Esophagus squamous epithelium (tissue), 5 donors: ENCODE results near the gene LMX1B. TPM values are rescaled to one million over a fixed set of nuclear protein-coding genes. Genes with fewer than 3 reads are reported as not detected.

Experiments
- DNase-seq: peaks from one replicate; lab custom pipeline; 2025; lab: John Stamatoyannopoulos, UW
- H3K27ac ChIP-seq, 4 donors: fragments of 200-600 bp; sonication (generic); one replicate each; pipeline ENCODE4 v1.5.1; 2016 to 2019; ENCODE audit warnings: mild to moderate bottlenecking in 1 of 4
- H3K27me3 ChIP-seq, 4 donors: fragments of 200-600 bp; sonication (generic); 1 replicate in 3 of 4; 2 replicates in 1 of 4; pipeline versions ENCODE4 v1.5.1 to v1.6.0; 2017 to 2021; ENCODE audit warnings: antibody characterized with exemption in 1 of 4
- H3K36me3 ChIP-seq, 3 donors: fragments of 200-600 bp; sonication (generic); one replicate each; pipeline ENCODE4 v1.5.1; 2016 to 2019
- H3K4me1 ChIP-seq, 3 donors: fragments of 200-600 bp; sonication (generic); one replicate each; pipeline ENCODE4 v1.5.1; 2017 to 2019
- H3K4me3 ChIP-seq, 4 donors: fragments of 200-600 bp; sonication (generic); 1 replicate in 3 of 4; 2 replicates in 1 of 4; pipeline ENCODE4 v1.5.1; 2016 to 2019; ENCODE audit warnings: mild to moderate bottlenecking in 2 of 4, moderate library complexity in 1 of 4
- H3K9me3 ChIP-seq, 3 donors: fragments of 200-600 bp; sonication (generic); one replicate each; pipeline ENCODE4 v1.5.1; 2016 to 2019
- CTCF ChIP-seq, 6 experiments: fragments of 450-650 bp in 4 of 6; fragments of 200-600 bp in 2 of 6; sonication (generic) in 2 of 6; IDR thresholded peaks; one replicate each; pipeline ENCODE4 v1.5.1; 2016 to 2019; ENCODE audit warnings: antibody characterized with exemption in 6 of 6, mild to moderate bottlenecking in 4 of 6, moderate library complexity in 4 of 6
- POLR2A ChIP-seq, 4 donors: fragments of 450-650 bp; IDR thresholded peaks; one replicate each; pipeline ENCODE4 v1.6.1; 2017; ENCODE audit warnings: antibody characterized with exemption in 4 of 4, mild to moderate bottlenecking in 4 of 4, moderate library complexity in 3 of 4
- WGBS, 2 donors: methylation state at CpG; one replicate each; pipeline ENCODE4 v1.1.5; 2018; 5-methylcytosine and 5-hydroxymethylcytosine counted together
- intact Hi-C: fragments of 100-400 bp; cut with DNase I; formaldehyde crosslinking; loops from one replicate; pipeline ENCODE4 v1.15.0; 2022
- total RNA-seq, 4 donors: library from RNA; depleted of rRNA; stranded (reverse); fragments of >200 nt; gene quantifications; one replicate each; pipeline ENCODE4 v1.1.0, GENCODE V29; 2016
- donor health status: DM: yes; HTN: yes; CAD: no.

The LMX1B gene
- total RNA-seq, 4 donors from 2014 or later, result 0.23 TPM; not detected in 3

GRCh38 chr9:126584611-126585010, 29.1 kb upstream of the LMX1B start:
- Histone ChIP-seq H3K4me3 (no peak overlapping the region), H3K27ac (no peak overlapping the region), H3K36me3 (no peaks in the 10 kb centered on the region), H3K27me3 (peaks cover 0 to 89% (median 0%) of the 10 kb centered on the region in 4 donors), H3K9me3 (no peaks in the 10 kb centered on the region), H3K4me1 (peaks cover 0 to 16% (median 7%) of the 10 kb centered on the region in 3 donors)
- 87 to 94% methylated on average over 7 of the region's 7 CpGs for WGBS, 2 donors
- TF ChIP-seq POLR2A (IDR thresholded peaks at IDR 0.05) (no peak), CTCF (IDR thresholded peaks at IDR 0.05) (no peak)
- intact Hi-C loops, result no loop called here
- no peak for DNase-seq

- Histone ChIP-seq H3K4me3 (no peak overlapping the region), H3K9me3 (no peaks in the 10 kb centered on the region), H3K27ac (no peak overlapping the region), H3K36me3 (no peaks in the 10 kb centered on the region), H3K27me3 (peaks cover 0 to 88% (median 0%) of the 10 kb centered on the region in 4 donors), H3K4me1 (peaks cover 0 to 16% (median 7%) of the 10 kb centered on the region in 3 donors)
- intact Hi-C loops, result no loop called here
- 75 to 79% methylated on average over 8 to 14 of the region's 14 CpGs for WGBS, 2 donors
- no peak for TF ChIP-seq POLR2A (IDR thresholded peaks at IDR 0.05)
- TF ChIP-seq CTCF (IDR thresholded peaks at IDR 0.05), result no peak
- no peak for DNase-seq
Measured at GRCh38 chr9:126586236-126586635, 27.5 kb upstream of the LMX1B start.

- WGBS, 2 donors, result 56 to 77% methylated on average over 10 to 14 of the region's 20 CpGs
- Histone ChIP-seq H3K36me3 (no peaks in the 10 kb centered on the region), H3K4me1 (peaks cover 0 to 16% (median 7%) of the 10 kb centered on the region in 3 donors), H3K27ac (peak overlapping the region in 1 of 4 donors; percentile 45), H3K4me3 (no peak overlapping the region), H3K27me3 (peaks cover 0 to 88% (median 0%) of the 10 kb centered on the region in 4 donors), H3K9me3 (no peaks in the 10 kb centered on the region)
- TF ChIP-seq POLR2A (IDR thresholded peaks at IDR 0.05), result no peak
- no peak for TF ChIP-seq CTCF (IDR thresholded peaks at IDR 0.05)
- intact Hi-C loops, result no loop called here
- no peak for DNase-seq
Measured at GRCh38 chr9:126587187-126588185, 26.2 kb upstream of the LMX1B start.

- intact Hi-C loops, result no loop called here
- Histone ChIP-seq H3K4me3 (no peak overlapping the region), H3K36me3 (no peaks in the 10 kb centered on the region), H3K9me3 (no peaks in the 10 kb centered on the region), H3K27me3 (peaks cover 0 to 88% (median 0%) of the 10 kb centered on the region in 4 donors), H3K4me1 (peaks cover 0 to 16% (median 7%) of the 10 kb centered on the region in 3 donors), H3K27ac (no peak overlapping the region)
- no peak for DNase-seq
- 66 to 69% methylated on average over 7 to 10 of the region's 10 CpGs for WGBS, 2 donors
- TF ChIP-seq CTCF (IDR thresholded peaks at IDR 0.05) (no peak), POLR2A (IDR thresholded peaks at IDR 0.05) (no peak)
Measured at GRCh38 chr9:126588491-126589168, 25.1 kb upstream of the LMX1B start.
